ENCODE results near the gene ITGB7.

GRCh38 chr12:53218551-53219291, 11.7 kb upstream of the ITGB7 start:
- TF ChIP-seq, protein P1, sequence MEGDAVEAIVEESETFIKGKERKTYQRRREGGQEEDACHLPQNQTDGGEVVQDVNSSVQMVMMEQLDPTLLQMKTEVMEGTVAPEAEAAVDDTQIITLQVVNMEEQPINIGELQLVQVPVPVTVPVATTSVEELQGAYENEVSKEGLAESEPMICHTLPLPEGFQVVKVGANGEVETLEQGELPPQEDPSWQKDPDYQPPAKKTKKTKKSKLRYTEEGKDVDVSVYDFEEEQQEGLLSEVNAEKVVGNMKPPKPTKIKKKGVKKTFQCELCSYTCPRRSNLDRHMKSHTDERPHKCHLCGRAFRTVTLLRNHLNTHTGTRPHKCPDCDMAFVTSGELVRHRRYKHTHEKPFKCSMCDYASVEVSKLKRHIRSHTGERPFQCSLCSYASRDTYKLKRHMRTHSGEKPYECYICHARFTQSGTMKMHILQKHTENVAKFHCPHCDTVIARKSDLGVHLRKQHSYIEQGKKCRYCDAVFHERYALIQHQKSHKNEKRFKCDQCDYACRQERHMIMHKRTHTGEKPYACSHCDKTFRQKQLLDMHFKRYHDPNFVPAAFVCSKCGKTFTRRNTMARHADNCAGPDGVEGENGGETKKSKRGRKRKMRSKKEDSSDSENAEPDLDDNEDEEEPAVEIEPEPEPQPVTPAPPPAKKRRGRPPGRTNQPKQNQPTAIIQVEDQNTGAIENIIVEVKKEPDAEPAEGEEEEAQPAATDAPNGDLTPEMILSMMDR (IDR thresholded peaks at IDR 0.05), result no peak
- TF ChIP-seq POLR2A (IDR thresholded peaks at IDR 0.05), result no peak
